ENCODE results near the gene SRBD1. TPM values are rescaled to one million over a fixed set of nuclear protein-coding genes. Genes with fewer than 3 reads are reported as not detected.
A peak's percentile ranks its signal among the peaks of the same experiment; 100 is the strongest.

The SRBD1 gene
- total RNA-seq (2021; ENCODE audit: unreplicated experiment) (20.6 TPM), Bru-seq, nascent RNA (percentile 86 among the genes with signal in this experiment), BruChase-seq, experiment 1, labeled RNA remaining after a 6-hour chase (percentile 62 among the genes with signal in this experiment), BruChase-seq, experiment 2, labeled RNA remaining after a 2-hour chase (percentile 65 among the genes with signal in this experiment)
- 5.6 and 7.4 TPM in 2 replicates for polyA plus RNA-seq (2012)
- long read RNA-seq, transcript SRBD1-201 (21 exons, 3,681 nt), result major isoform, 42 of 61 reads
- long read RNA-seq, partial matches to known transcripts, result 2 of 61 reads
- long read RNA-seq, other reads (novel, unspliced or antisense), result 17 of 61 reads

- Histone ChIP-seq H3K4me1 (ENCODE audit: control insufficient read depth in 1 of 2, insufficient read depth in 2 of 2, low read length in 2 of 2) (peaks cover 6 to 33% of the 10 kb centered on the region in 2 experiments), H3K27me3 (ENCODE audit: insufficient read depth, low read length) (no peaks in the 10 kb centered on the region), H3K9ac (ENCODE audit: low read length) (peak within 1 kb of the TSS; percentile 79), H3K9me3 (ENCODE audit: control insufficient read depth in 1 of 2, insufficient read depth in 1 of 2, low read depth in 1 of 2, low read length in 2 of 2) (no peaks in the 10 kb centered on the region), H3K79me2 (ENCODE audit: insufficient read depth, low read length) (peaks cover 43% of the 10 kb centered on the region), H3K4me3 (replicated peaks in 1 of 2; ENCODE audit: low read depth in 1 of 2, low read length in 2 of 2) (peak within 1 kb of the TSS; percentile 60 to 90), H3K27ac (ENCODE audit: low read depth, low read length) (peak within 1 kb of the TSS; percentile 80), H3K36me3 (ENCODE audit: control insufficient read depth in 1 of 2, insufficient read depth in 2 of 2, low read length in 2 of 2) (no peaks in the 10 kb centered on the region), H2AFZ (ENCODE audit: low read depth, low read length, poor library complexity, severe bottlenecking) (peak within 1 kb of the TSS; percentile 58), H3K4me2 (ENCODE audit: low read length) (peak within 1 kb of the TSS; percentile 73), H3K9me2 (ENCODE audit: insufficient read depth) (no peaks in the 10 kb centered on the region), H4K20me1 (ENCODE audit: insufficient read depth) (no peaks in the 10 kb centered on the region)
- POLR2A ChIA-PET, result interaction anchor here (0.7 to 0.8 kb wide), 3 partner anchors 12 to 958 kb away, joined by 3 read pairs; no protein-coding TSS in a partner anchor
- RAD21 ChIA-PET (ENCODE audit: low non-redundant PET in 1 of 2, low total read pairs in 2 of 2, uncharacterized antibody in 2 of 2, unreplicated experiment in 2 of 2), result no interaction called here
- BruUV-seq (replicated peaks), result TSS peak; percentile 78
- intact Hi-C loops (cut with micrococcal nuclease), result no loop called here
- peak; percentile 95 for ATAC-seq
- peak; percentile 91 for DNase-seq (ENCODE audit: low read depth, low spot score)
- CTCF ChIA-PET, result interaction anchor here (1.0 kb wide), 2 partner anchors 26 to 382 kb away, joined by 3 to 5 read pairs; no protein-coding TSS in a partner anchor
- peak; percentile 32 for TF ChIP-seq EGR1 (IDR thresholded peaks at IDR 0.05; ENCODE audit: low read depth)
- peak; percentile 31; the same call in 1 of the 2 replicates for TF ChIP-seq SRF (IDR thresholded peaks at IDR 0.05; ENCODE audit: low read depth)
- no peak for TF ChIP-seq ZFX (IDR thresholded peaks at IDR 0.05)
- no peak for TF ChIP-seq CBX3 (IDR thresholded peaks at IDR 0.05; ENCODE audit: low read depth)
- TF ChIP-seq EZH2 (IDR thresholded peaks at IDR 0.05), result no peak
- TF ChIP-seq JUND (IDR thresholded peaks at IDR 0.05), result no peak
- TF ChIP-seq FOSL1 (IDR thresholded peaks at IDR 0.05; ENCODE audit: low read depth), result no peak
- TF ChIP-seq ELF1 (IDR thresholded peaks at IDR 0.05; ENCODE audit: borderline replicate concordance, low read depth), result peak; percentile 56
- TF ChIP-seq RAD21 (IDR thresholded peaks at IDR 0.05; ENCODE audit: low read depth), result no peak
- no peak for TF ChIP-seq CTCF (IDR thresholded peaks at IDR 0.05 in 2 of 3, conservative IDR thresholded peaks at IDR 0.05 in 1 of 3; ENCODE audit: borderline replicate concordance in 1 of 3, insufficient read depth in 1 of 3, low read depth in 2 of 3, low read length in 2 of 3)
- TF ChIP-seq CEBPB (IDR thresholded peaks at IDR 0.05; ENCODE audit: low read depth), result no peak
- TF ChIP-seq YY1 (IDR thresholded peaks at IDR 0.05; ENCODE audit: extremely low read depth, insufficient replicate concordance, low read depth, low read length), result peak; percentile 36
- TF ChIP-seq SIN3A (IDR thresholded peaks at IDR 0.05; ENCODE audit: low read depth), result peak; percentile 45; the same call in 1 of the 2 replicates
- no peak for TF ChIP-seq ZNF274 (IDR thresholded peaks at IDR 0.05; ENCODE audit: low read depth, low read length)
- no peak for TF ChIP-seq EZH2phosphoT487 (IDR thresholded peaks at IDR 0.05; ENCODE audit: borderline replicate concordance)
- peak; percentile 46 for TF ChIP-seq POLR2A (IDR thresholded peaks at IDR 0.05; ENCODE audit: borderline replicate concordance, extremely low read depth, insufficient read depth, insufficient read length)
- TF ChIP-seq TCF7L2 (IDR thresholded peaks at IDR 0.05; ENCODE audit: borderline replicate concordance, extremely low read depth, insufficient read depth, insufficient read length), result no peak
- TF ChIP-seq, protein P1, sequence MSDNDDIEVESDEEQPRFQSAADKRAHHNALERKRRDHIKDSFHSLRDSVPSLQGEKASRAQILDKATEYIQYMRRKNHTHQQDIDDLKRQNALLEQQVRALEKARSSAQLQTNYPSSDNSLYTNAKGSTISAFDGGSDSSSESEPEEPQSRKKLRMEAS (IDR thresholded peaks at IDR 0.05), result peak; percentile 78
- TF ChIP-seq, protein P2, sequence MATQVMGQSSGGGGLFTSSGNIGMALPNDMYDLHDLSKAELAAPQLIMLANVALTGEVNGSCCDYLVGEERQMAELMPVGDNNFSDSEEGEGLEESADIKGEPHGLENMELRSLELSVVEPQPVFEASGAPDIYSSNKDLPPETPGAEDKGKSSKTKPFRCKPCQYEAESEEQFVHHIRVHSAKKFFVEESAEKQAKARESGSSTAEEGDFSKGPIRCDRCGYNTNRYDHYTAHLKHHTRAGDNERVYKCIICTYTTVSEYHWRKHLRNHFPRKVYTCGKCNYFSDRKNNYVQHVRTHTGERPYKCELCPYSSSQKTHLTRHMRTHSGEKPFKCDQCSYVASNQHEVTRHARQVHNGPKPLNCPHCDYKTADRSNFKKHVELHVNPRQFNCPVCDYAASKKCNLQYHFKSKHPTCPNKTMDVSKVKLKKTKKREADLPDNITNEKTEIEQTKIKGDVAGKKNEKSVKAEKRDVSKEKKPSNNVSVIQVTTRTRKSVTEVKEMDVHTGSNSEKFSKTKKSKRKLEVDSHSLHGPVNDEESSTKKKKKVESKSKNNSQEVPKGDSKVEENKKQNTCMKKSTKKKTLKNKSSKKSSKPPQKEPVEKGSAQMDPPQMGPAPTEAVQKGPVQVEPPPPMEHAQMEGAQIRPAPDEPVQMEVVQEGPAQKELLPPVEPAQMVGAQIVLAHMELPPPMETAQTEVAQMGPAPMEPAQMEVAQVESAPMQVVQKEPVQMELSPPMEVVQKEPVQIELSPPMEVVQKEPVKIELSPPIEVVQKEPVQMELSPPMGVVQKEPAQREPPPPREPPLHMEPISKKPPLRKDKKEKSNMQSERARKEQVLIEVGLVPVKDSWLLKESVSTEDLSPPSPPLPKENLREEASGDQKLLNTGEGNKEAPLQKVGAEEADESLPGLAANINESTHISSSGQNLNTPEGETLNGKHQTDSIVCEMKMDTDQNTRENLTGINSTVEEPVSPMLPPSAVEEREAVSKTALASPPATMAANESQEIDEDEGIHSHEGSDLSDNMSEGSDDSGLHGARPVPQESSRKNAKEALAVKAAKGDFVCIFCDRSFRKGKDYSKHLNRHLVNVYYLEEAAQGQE (IDR thresholded peaks at IDR 0.05; ENCODE audit: low read depth), result no peak
- TF ChIP-seq SP1 (IDR thresholded peaks at IDR 0.05; ENCODE audit: low read depth), result no peak; the same call in 1 of the 2 replicates
These were observed at the start of gene SRBD1 for GRCh38 chr2:45611020-45611859. TSS of gene SRBD1 (minus strand) at chr2:45611267. CDS start at chr2:45605441, 5,826 bp downstream.

All from HCT116 (cell line).